Measurements from ENCODE around the gene DYNLRB2. TPM values are rescaled to one million over a fixed set of nuclear protein-coding genes. Genes with fewer than 3 reads are reported as not detected.

DYNLRB2 gene
- total and polyA plus RNA-seq, 9 of the 15 experiments (the other 6 are each of a cell fraction or from before 2014, with no cell fraction given), result not detected

GRCh38 chr16:80586476-80586875 is 45.7 kb downstream of the DYNLRB2 start:
- CTCF ChIA-PET (ENCODE audit: low intra/inter-chr PET ratio), result no interaction called here

More at GRCh38 chr16:80586476-80586875, 45.7 kb downstream of the DYNLRB2 start:
- TF ChIP-seq CC2D1A (IDR thresholded peaks at IDR 0.05) (no peak), ZNF263 (CRISPR knock-in tag; IDR thresholded peaks at IDR 0.05; ENCODE audit: borderline replicate concordance) (no peak), ZNF830 (CRISPR knock-in tag; IDR thresholded peaks at IDR 0.05) (no peak), E2F5 (CRISPR knock-in tag; IDR thresholded peaks at IDR 0.05) (no peak), ZNF592 (IDR thresholded peaks at IDR 0.05) (no peak), RBM25 (IDR thresholded peaks at IDR 0.05; ENCODE audit: low read depth, low read length, severe bottlenecking) (no peak), HEY1 (CRISPR knock-in tag; IDR thresholded peaks at IDR 0.05; ENCODE audit: borderline replicate concordance) (no peak)
- no peaks in the 10 kb centered on the region for H3K9me1 ChIP-seq (ENCODE audit: control insufficient read depth, insufficient read depth, low read length)
- BruUV-seq (replicated peaks), result no TSS peak
- no peak overlapping the region for H3K27ac ChIP-seq (ENCODE audit: extremely low read depth, low read depth, low read length)
- FAIRE-seq, result no peak
- intact Hi-C loops (cut with micrococcal nuclease), result no loop called here
- no peak overlapping the region for H2AFZ ChIP-seq (ENCODE audit: low read depth, low read length)
- no peak for DNase-seq (ENCODE audit: extremely low read depth in 1 of 4, low spot score in 3 of 4)
- POLR2A ChIA-PET, result interaction anchor here (0.6 kb wide), 1 partner anchor 1989 kb away, joined by 3 read pairs; no protein-coding TSS in a partner anchor
- H3K9ac ChIP-seq (ENCODE audit: insufficient read depth in 1 of 2, low read depth in 2 of 2, low read length in 2 of 2), result no peak overlapping the region
- no peaks in the 10 kb centered on the region for H3K36me3 ChIP-seq (ENCODE audit: control insufficient read depth, insufficient read depth, low read length)
- H3K27me3 ChIP-seq (ENCODE audit: control insufficient read depth in 2 of 2, insufficient read depth in 2 of 2, low read length in 2 of 2), result no peaks in the 10 kb centered on the region
- H4K20me1 ChIP-seq (replicated peaks; ENCODE audit: control insufficient read depth, insufficient read depth, low read length), result no peaks in the 10 kb centered on the region
- in situ Hi-C loops (cut with MboI), result no loop called here
- H3K4me2 ChIP-seq (ENCODE audit: insufficient read depth, low read length), result no peak overlapping the region
- H3K9me3 ChIP-seq (replicated peaks; ENCODE audit: control insufficient read depth, insufficient read depth, low read depth, low read length), result no peaks in the 10 kb centered on the region
- no peak for ATAC-seq
- no peaks in the 10 kb centered on the region for H3K79me2 ChIP-seq (ENCODE audit: control insufficient read depth, insufficient read depth, low read length)
- H3K4me1 ChIP-seq (replicated peaks in 1 of 2; ENCODE audit: control insufficient read depth in 2 of 2, insufficient read depth in 2 of 2, low read length in 2 of 2), result no peaks in the 10 kb centered on the region
- H3K4me3 ChIP-seq, result no peak overlapping the region
